Choroid plexus epithelial cell (primary cell): ENCODE results near the gene SOX6.

Source experiments
- DNase-seq: peaks from one replicate; pipeline ENCODE4 v3.0.0-alpha.2; 2010; ENCODE audit warnings: low read depth
- H3K4me3 ChIP-seq: 2 replicates; pipeline ENCODE4 v1.5.1; 2011; ENCODE audit warnings: low read depth, mild to moderate bottlenecking, control low read depth, low read length, moderate library complexity
- CTCF ChIP-seq: conservative IDR thresholded peaks from 2 replicates; pipeline ENCODE4 v1.5.1; 2011; ENCODE audit warnings: low read depth, mild to moderate bottlenecking, control low read depth, inconsistent platforms, low read length, moderate library complexity

The SOX6 gene

GRCh38 chr11:16177688-16178087 lies 178.7 kb downstream of the SOX6 start:
- H3K4me3 ChIP-seq, result no peak overlapping the region
- no peak for TF ChIP-seq CTCF
- no peak for DNase-seq

GRCh38 chr11:16173798-16174197 lies 182.5 kb downstream of the SOX6 start:
- no peak overlapping the region for H3K4me3 ChIP-seq
- no peak for TF ChIP-seq CTCF
- no peak for DNase-seq

GRCh38 chr11:16171882-16172281 lies 184.5 kb downstream of the SOX6 start:
- TF ChIP-seq CTCF, result no peak
- DNase-seq, result no peak
- no peak overlapping the region for H3K4me3 ChIP-seq

GRCh38 chr11:16169956-16170847 lies 186.1 kb downstream of the SOX6 start:
- no peak overlapping the region for H3K4me3 ChIP-seq
- DNase-seq, result no peak
- TF ChIP-seq CTCF, result no peak

- no peak overlapping the region for H3K4me3 ChIP-seq
- TF ChIP-seq CTCF, result no peak
- DNase-seq, result peak; percentile 13
Measured at GRCh38 chr11:16169541-16169940, 186.8 kb downstream of the SOX6 start.

GRCh38 chr11:16167706-16168487 lies 188.4 kb downstream of the SOX6 start:
- no peak for DNase-seq
- TF ChIP-seq CTCF, result no peak
- H3K4me3 ChIP-seq, result no peak overlapping the region
